Loucy (cell line): ENCODE results near the gene PTGDR.
A peak's percentile ranks its signal among the peaks of the same experiment; 100 is the strongest.

Source experiments
- H2AFZ ChIP-seq: fragments of 200-600 bp; sonication (generic); 2 replicates; pipeline ENCODE4 v1.6.0; 2016; ENCODE audit warnings: antibody characterized with exemption, mild to moderate bottlenecking, low read length, moderate library complexity
- H3F3A ChIP-seq: fragments of 200-600 bp; 2 replicates; pipeline ENCODE4 v1.6.0; 2016; ENCODE audit warnings: antibody characterized with exemption, low read depth, mild to moderate bottlenecking
- H3K27me3 ChIP-seq: fragments of 200-600 bp; sonication (generic); 2 replicates; pipeline ENCODE4 v1.6.1; 2014; ENCODE audit warnings: low read length, mild to moderate bottlenecking; ENCODE audit not compliant: insufficient read depth, poor library complexity, severe bottlenecking
- H3K36me3 ChIP-seq: fragments of 200-600 bp; sonication (generic); 2 replicates; pipeline ENCODE4 v1.6.1; 2016; ENCODE audit warnings: low read length; ENCODE audit not compliant: insufficient read depth
- H3K4me1 ChIP-seq: fragments of 200-600 bp; sonication (generic); 2 replicates; pipeline ENCODE4 v1.5.1; 2014; ENCODE audit warnings: low read length, mild to moderate bottlenecking; ENCODE audit not compliant: insufficient read depth, poor library complexity, severe bottlenecking
- H3K4me2 ChIP-seq: fragments of 200-600 bp; sonication (generic); 2 replicates; pipeline ENCODE4 v1.6.0; 2014; ENCODE audit warnings: antibody characterized with exemption, low read length, low read depth, mild to moderate bottlenecking; ENCODE audit not compliant: poor library complexity, severe bottlenecking
- H3K4me3 ChIP-seq: fragments of 200-600 bp; sonication (generic); 2 replicates; pipeline ENCODE4 v1.5.1; 2014; ENCODE audit warnings: low read length, mild to moderate bottlenecking, mixed read lengths; ENCODE audit not compliant: poor library complexity, severe bottlenecking
- H3K79me2 ChIP-seq: fragments of 200-600 bp; sonication (generic); 2 replicates; pipeline ENCODE4 v1.6.1; 2014; ENCODE audit warnings: low read length; ENCODE audit not compliant: insufficient read depth
- H3K9ac ChIP-seq: fragments of 200-600 bp; sonication (generic); 2 replicates; pipeline ENCODE4 v1.6.0; 2014; ENCODE audit warnings: mild to moderate bottlenecking, low read depth, low read length, moderate library complexity; ENCODE audit not compliant: poor library complexity, severe bottlenecking
- H3K9me2 ChIP-seq: fragments of 200-600 bp; sonication (generic); replicated peaks from 2 replicates; pipeline ENCODE4 v1.6.1; 2016; ENCODE audit warnings: low read depth, low read length, mixed read lengths
- H3K9me3 ChIP-seq: fragments of 200-600 bp; sonication (generic); 2 replicates; pipeline ENCODE4 v1.6.1; 2014; ENCODE audit warnings: mild to moderate bottlenecking, antibody characterized with exemption, low read length, low read depth; ENCODE audit not compliant: insufficient read depth
- H4K20me1 ChIP-seq: fragments of 200-600 bp; sonication (generic); 2 replicates; pipeline ENCODE4 v1.6.0; 2014; ENCODE audit warnings: antibody characterized with exemption, low read length, mild to moderate bottlenecking; ENCODE audit not compliant: insufficient read depth, poor library complexity, severe bottlenecking
- EZH2phosphoT487 ChIP-seq: fragments of 200-600 bp; IDR thresholded peaks from 2 replicates; pipeline ENCODE4 v1.6.1; 2018; ENCODE audit warnings: antibody characterized with exemption, mild to moderate bottlenecking, moderate library complexity, borderline replicate concordance
- TF ChIP-seq, protein P1 (sequence below): fragments of 200-600 bp; sonication (generic); conservative IDR thresholded peaks from 2 replicates; pipeline ENCODE4 v1.5.1; 2014; ENCODE audit warnings: mild to moderate bottlenecking, antibody characterized with exemption, low read length

PTGDR gene

DNA sequence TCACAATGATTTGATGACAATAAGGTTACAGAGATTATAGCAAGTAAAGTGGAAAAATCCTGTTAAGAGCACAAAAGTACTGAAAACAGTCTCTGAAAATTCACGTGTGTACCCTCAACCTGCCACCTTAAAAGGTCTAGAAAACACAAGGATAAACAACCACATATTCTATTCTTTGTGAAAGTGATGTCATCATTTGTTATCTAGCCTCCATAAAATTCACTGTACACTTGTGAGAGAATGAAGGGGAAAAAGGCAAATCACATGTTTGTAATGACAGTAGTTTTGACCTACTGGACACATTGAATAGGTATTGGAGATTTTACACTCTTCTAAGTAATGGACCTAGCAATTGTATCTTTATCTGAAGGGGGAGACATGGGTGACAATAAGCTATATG lies 4.0 kb downstream of the PTGDR start:
- Histone ChIP-seq H3K36me3 (no peaks in the 10 kb centered on the region), H3F3A (no peaks in the 10 kb centered on the region), H3K9ac (peak overlapping the region; percentile 5), H4K20me1 (no peaks in the 10 kb centered on the region), H3K9me2 (no peaks in the 10 kb centered on the region), H3K4me1 (peaks cover 35% of the 10 kb centered on the region), H3K9me3 (no peaks in the 10 kb centered on the region), H3K79me2 (peaks cover 22% of the 10 kb centered on the region; the same call in 1 of the 2 replicates), H3K27me3 (no peaks in the 10 kb centered on the region), H3K4me3 (peak overlapping the region; percentile 2), H3K4me2 (peak overlapping the region; percentile 7), H2AFZ (no peak overlapping the region)
- TF ChIP-seq EZH2phosphoT487, result no peak
- TF ChIP-seq, protein P1, sequence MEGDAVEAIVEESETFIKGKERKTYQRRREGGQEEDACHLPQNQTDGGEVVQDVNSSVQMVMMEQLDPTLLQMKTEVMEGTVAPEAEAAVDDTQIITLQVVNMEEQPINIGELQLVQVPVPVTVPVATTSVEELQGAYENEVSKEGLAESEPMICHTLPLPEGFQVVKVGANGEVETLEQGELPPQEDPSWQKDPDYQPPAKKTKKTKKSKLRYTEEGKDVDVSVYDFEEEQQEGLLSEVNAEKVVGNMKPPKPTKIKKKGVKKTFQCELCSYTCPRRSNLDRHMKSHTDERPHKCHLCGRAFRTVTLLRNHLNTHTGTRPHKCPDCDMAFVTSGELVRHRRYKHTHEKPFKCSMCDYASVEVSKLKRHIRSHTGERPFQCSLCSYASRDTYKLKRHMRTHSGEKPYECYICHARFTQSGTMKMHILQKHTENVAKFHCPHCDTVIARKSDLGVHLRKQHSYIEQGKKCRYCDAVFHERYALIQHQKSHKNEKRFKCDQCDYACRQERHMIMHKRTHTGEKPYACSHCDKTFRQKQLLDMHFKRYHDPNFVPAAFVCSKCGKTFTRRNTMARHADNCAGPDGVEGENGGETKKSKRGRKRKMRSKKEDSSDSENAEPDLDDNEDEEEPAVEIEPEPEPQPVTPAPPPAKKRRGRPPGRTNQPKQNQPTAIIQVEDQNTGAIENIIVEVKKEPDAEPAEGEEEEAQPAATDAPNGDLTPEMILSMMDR, result no peak

DNA sequence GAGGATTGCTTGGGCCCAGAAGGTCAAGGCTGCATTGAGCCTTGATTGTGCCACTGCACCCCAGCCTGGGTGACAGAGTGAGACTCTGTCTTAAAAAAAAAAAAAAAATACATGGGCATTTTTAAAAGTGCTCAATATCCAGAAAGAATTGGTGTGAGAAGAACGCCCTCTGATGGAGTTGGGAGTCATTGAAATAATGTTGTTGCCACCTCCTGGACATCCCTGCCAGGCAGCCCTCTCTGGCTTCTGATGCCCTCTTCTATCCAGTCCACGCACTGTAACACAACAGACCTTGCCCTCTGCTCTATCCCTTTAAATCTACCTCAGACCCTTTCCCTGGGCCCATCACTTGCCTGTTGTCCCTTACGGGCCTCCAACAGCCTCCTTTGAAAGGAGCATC lies 4.9 kb downstream of the PTGDR start:
- Histone ChIP-seq H3K79me2 (peaks cover 22% of the 10 kb centered on the region; the same call in 1 of the 2 replicates), H3F3A (no peaks in the 10 kb centered on the region), H3K4me1 (peaks cover 27% of the 10 kb centered on the region), H3K9me3 (no peaks in the 10 kb centered on the region), H3K36me3 (no peaks in the 10 kb centered on the region), H4K20me1 (no peaks in the 10 kb centered on the region), H3K9ac (peak overlapping the region; percentile 5), H3K4me3 (no peak overlapping the region), H2AFZ (no peak overlapping the region), H3K9me2 (no peaks in the 10 kb centered on the region), H3K27me3 (no peaks in the 10 kb centered on the region), H3K4me2 (peak overlapping the region; percentile 7)
- no peak for TF ChIP-seq EZH2phosphoT487
- TF ChIP-seq, protein P1, result peak; percentile 79

DNA sequence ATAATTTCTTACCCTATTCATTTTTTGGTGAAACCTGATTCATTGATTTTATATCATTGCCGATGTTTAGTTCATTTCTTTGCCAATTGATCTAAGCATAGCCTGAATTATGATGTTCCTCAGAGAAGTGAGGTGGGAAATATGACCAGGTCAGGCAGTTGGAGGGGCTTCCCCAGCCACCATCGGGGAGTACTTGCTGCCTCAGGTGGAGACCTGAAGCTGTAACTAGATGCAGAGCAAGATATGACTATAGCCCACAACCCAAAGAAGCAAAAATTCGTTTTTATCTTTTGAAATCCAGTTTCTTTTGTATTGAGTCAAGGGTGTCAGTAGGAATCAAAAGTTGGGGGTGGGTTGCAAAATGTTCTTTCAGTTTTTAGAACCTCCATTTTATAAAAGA lies 7.9 kb downstream of the PTGDR start:
- H4K20me1 ChIP-seq, result no peaks in the 10 kb centered on the region
- no peaks in the 10 kb centered on the region for H3K27me3 ChIP-seq
- peaks cover 39% of the 10 kb centered on the region for H3K4me1 ChIP-seq
- H2AFZ ChIP-seq, result peak overlapping the region; percentile 21; the same call in 1 of the 2 replicates
- H3K9me2 ChIP-seq, result no peaks in the 10 kb centered on the region
- H3K4me3 ChIP-seq, result no peak overlapping the region
- no peak for TF ChIP-seq EZH2phosphoT487
- TF ChIP-seq, protein P1, result no peak
- H3K9ac ChIP-seq, result no peak overlapping the region
- H3K9me3 ChIP-seq, result no peaks in the 10 kb centered on the region
- no peaks in the 10 kb centered on the region for H3K36me3 ChIP-seq
- H3F3A ChIP-seq, result no peaks in the 10 kb centered on the region
- H3K79me2 ChIP-seq, result peaks cover 6% of the 10 kb centered on the region; the same call in 1 of the 2 replicates
- H3K4me2 ChIP-seq, result no peak overlapping the region
